ENCODE data around the gene SEMA6B.

DNA sequence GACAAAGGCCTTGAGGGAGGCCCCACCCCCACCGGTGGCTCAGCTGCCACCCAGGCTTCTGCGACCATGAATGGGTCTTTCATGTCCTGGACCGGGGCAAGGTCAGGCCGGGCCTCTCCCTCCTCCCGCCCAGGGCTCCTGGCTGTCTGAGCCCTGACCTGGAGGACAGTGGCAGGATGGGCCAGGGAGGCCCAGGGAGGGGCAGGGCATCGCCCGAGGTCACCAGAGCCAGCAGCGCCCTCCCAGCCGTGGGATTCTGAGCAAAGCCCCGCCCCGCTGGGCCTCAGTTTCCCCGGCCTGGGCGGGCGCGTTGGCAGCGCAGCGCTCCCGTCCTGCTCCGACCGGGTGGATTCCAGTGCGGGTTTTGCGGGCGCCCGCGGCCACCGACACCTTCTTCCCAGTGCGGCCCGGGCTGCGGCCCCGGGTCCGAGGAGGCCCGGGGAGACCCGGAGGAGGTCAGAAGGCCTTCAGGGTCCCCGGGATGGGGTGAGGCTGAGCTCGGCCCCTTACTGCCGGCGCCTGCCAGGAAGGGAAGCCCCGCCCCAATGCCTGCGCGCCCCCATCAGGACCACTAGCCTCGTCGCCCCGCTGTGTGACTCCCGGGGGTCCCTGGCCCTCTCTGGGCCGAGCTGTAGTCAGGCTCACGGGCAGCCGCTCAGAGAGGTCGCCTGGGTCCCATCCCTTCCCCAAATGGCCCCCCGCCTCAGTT, 24.6 kb upstream of the SEMA6B start:
- TF ChIP-seq, protein P1, sequence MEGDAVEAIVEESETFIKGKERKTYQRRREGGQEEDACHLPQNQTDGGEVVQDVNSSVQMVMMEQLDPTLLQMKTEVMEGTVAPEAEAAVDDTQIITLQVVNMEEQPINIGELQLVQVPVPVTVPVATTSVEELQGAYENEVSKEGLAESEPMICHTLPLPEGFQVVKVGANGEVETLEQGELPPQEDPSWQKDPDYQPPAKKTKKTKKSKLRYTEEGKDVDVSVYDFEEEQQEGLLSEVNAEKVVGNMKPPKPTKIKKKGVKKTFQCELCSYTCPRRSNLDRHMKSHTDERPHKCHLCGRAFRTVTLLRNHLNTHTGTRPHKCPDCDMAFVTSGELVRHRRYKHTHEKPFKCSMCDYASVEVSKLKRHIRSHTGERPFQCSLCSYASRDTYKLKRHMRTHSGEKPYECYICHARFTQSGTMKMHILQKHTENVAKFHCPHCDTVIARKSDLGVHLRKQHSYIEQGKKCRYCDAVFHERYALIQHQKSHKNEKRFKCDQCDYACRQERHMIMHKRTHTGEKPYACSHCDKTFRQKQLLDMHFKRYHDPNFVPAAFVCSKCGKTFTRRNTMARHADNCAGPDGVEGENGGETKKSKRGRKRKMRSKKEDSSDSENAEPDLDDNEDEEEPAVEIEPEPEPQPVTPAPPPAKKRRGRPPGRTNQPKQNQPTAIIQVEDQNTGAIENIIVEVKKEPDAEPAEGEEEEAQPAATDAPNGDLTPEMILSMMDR (IDR thresholded peaks at IDR 0.05; ENCODE audit: low read depth, low read length): no peak
- TF ChIP-seq EZH2phosphoT487 (IDR thresholded peaks at IDR 0.05; ENCODE audit: low read depth): no peak
